Pancreas (tissue), 10 donors: Measurements from ENCODE around the gene CCR4. TPM values are rescaled to one million over a fixed set of nuclear protein-coding genes. Genes with fewer than 3 reads are reported as not detected.
"Not testable (repeated sequence)": the region's sequence is repeated elsewhere in the genome, so short reads cannot be mapped to it uniquely, and the experiment has no call there.

ENCODE experiments used
- ATAC-seq, 4 donors: fragments of 200-7000 bp; cut with Tn5 transposase; one replicate each; pipeline versions ENCODE4 v1.8.0 to v1.9.1; 2020; ENCODE audit warnings: mild to moderate bottlenecking in 4 of 4, moderate library complexity in 4 of 4
- DNase-seq, 6 donors: peaks; one replicate each; pipeline ENCODE4 v3.0.0-alpha.2; 2020
- FAIRE-seq: peaks from 2 replicates; lab custom pipeline; 2012; peaks lifted over from hg19 to GRCh38; lab: Jason Lieb, UNC
- H3K27ac ChIP-seq, 4 donors: fragments of 200-600 bp; sonication (generic); 1 replicate in 3 of 4; 2 replicates in 1 of 4; pipeline versions ENCODE4 v1.5.0 to v1.8.0; 2020
- H3K27me3 ChIP-seq, 4 donors: fragments of 200-600 bp; one replicate each; pipeline ENCODE4 v1.8.0; 2021
- H3K36me3 ChIP-seq, 3 donors: fragments of 200-600 bp; sonication (generic) in 1 of 3; one replicate each; pipeline versions ENCODE4 v1.5.0 to v1.8.0; 2020 to 2021
- H3K4me1 ChIP-seq, 3 donors: fragments of 200-600 bp; one replicate each; pipeline ENCODE4 v1.8.0; 2021
- H3K4me3 ChIP-seq, 4 donors: fragments of 200-600 bp; sonication (generic) in 2 of 4; one replicate each; pipeline versions ENCODE4 v1.5.0 to v1.8.0; 2020 to 2021
- H3K9me3 ChIP-seq, 4 donors: fragments of 200-600 bp; one replicate each; pipeline ENCODE4 v1.8.0; 2021
- WGBS, 2 donors: extraction: QIAGEN DNeasy Blood & Tissue Kit; methylation state at CpG; one replicate each; pipeline ENCODE4 v1.1.7; 2013; 5-methylcytosine and 5-hydroxymethylcytosine counted together
- intact Hi-C, 3 donors: fragments of 100-400 bp; cut with DNase I; formaldehyde crosslinking; loops; one replicate each; pipeline versions ENCODE4 v1.11.1 to v1.14.2; 2022
- polyA plus RNA-seq, 2 donors: library from polyadenylated mRNA; stranded (reverse); fragments of 200-250 nt; gene quantifications; one replicate each; pipeline ENCODE4 v1.2.3, GENCODE V29; 2013
- total RNA-seq, 6 donors: library from RNA; stranded (reverse); fragmentation: NEBNext Ultra II Directional in 4 of 6; extraction: Animal tissue kit (Norgen Biotek cat#: 25700) in 4 of 6; gene quantifications; one replicate each; pipeline versions ENCODE4 v1.2.1 to v1.2.4, GENCODE V29; 2021 to 2023
- TF ChIP-seq, protein P1 (sequence below), 4 donors: fragments of 200-600 bp; sonication (generic) in 3 of 4; IDR thresholded peaks; one replicate each; pipeline versions ENCODE4 v1.5.0 to v1.8.0; 2021; ENCODE audit warnings: antibody characterized with exemption in 4 of 4
- donor health status: healthy with polysubstance abuse.
- donor health status: DM: no; HTN: no; CAD: no; lungs with moderate emphysema.
- donor health status: DM: no; HTN: no; CAD: no.
- donor health status: control.
- donor health status: control.
- donor health status: Bipolar disorder and iron deficiency.
- donor health status: DM: yes; HTN: yes; CAD: no.
- donor health status: DM: no; HTN: no; CAD: no.
- donor health status: DM: no; HTN: no; CAD: no.
- donor health status: DM: yes; HTN: yes; CAD: no.

CCR4 gene
- under 1 TPM in 4 of 6 donors, not detected in 2; 0.06 to 0.25 (median 0.09) TPM for total RNA-seq
- not detected for polyA plus RNA-seq

DNA sequence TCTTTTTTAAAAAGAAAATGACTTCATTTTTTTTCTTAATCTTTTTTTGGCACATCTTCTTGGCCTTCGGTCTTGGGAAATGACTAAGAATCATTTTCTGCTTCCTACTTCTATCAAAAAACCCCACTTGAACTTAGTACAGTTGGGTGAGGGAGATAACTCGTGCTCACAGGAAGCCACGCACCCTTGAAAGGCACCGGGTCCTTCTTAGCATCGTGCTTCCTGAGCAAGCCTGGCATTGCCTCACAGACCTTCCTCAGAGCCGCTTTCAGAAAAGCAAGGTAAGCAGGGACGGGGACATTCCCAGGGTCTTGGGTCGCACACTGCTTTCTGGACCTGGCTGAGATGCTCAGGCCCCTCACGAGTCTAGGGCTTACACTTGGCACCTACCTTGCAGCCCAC is at the start of gene CCR4:
TSS of gene CCR4 (plus strand) at position 235 of the 402 bp plus-strand sequence. CDS start 1,779 bp downstream, outside the sequence.
- Histone ChIP-seq H3K27me3 (no peaks in the 10 kb centered on the region), H3K4me1 (no peaks in the 10 kb centered on the region), H3K36me3 (no peaks in the 10 kb centered on the region), H3K27ac (no peak within 1 kb of the TSS), H3K4me3 (no peak within 1 kb of the TSS), H3K9me3 (no peaks in the 10 kb centered on the region)
- DNase-seq, result no peak
- intact Hi-C loops, result no loop called here
- WGBS, 2 donors, result 70 to 76% methylated on average over 9 of the region's 9 CpGs
- FAIRE-seq, result no peak
- no peak for ATAC-seq
- TF ChIP-seq, protein P1, sequence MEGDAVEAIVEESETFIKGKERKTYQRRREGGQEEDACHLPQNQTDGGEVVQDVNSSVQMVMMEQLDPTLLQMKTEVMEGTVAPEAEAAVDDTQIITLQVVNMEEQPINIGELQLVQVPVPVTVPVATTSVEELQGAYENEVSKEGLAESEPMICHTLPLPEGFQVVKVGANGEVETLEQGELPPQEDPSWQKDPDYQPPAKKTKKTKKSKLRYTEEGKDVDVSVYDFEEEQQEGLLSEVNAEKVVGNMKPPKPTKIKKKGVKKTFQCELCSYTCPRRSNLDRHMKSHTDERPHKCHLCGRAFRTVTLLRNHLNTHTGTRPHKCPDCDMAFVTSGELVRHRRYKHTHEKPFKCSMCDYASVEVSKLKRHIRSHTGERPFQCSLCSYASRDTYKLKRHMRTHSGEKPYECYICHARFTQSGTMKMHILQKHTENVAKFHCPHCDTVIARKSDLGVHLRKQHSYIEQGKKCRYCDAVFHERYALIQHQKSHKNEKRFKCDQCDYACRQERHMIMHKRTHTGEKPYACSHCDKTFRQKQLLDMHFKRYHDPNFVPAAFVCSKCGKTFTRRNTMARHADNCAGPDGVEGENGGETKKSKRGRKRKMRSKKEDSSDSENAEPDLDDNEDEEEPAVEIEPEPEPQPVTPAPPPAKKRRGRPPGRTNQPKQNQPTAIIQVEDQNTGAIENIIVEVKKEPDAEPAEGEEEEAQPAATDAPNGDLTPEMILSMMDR (IDR thresholded peaks at IDR 0.05), result no peak

DNA sequence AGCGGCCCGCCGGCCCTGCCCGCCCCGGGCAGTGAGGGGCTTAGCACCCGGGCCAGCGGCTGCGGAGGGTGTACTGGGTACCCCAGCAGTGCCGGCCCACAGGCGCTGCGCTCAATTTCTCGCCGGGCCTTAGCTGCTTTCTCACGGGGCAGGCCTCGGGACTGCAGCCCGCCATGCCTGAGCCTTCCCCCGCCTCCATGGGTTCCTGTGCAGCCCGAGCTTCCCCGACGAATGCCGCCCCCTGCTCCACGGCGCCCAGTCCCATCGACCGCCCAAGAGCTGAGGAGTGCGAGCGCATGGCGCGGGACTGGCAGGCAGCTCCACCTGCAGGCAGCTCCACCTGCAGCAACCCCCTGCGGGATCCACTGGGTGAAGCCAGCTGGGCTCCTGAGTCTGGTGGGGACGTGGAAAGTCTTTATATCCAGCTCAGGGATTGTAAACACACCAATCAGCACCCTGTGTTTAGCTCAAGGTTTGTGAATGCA is 48.5 kb upstream of the CCR4 start:
- DNase-seq (peak; percentile 7 to 78 (median 46)), ATAC-seq (peak; percentile 60 to 90 (median 82))
- H3K36me3 ChIP-seq, H3K4me1 ChIP-seq, FAIRE-seq, H3K27me3 ChIP-seq, intact Hi-C loops, H3K27ac ChIP-seq, H3K9me3 ChIP-seq: not testable (repeated sequence)
- WGBS, 2 donors, result 28% methylated on average over 14 to 31 of the region's 31 CpGs
- peak overlapping the region in 3 of 4 donors; percentile 10 to 50 (median 28) for H3K4me3 ChIP-seq

- 95 to 98% methylated on average over 10 of the region's 10 CpGs for WGBS, 2 donors
- H3K4me1 ChIP-seq, result no peaks in the 10 kb centered on the region
- intact Hi-C loops, result no loop called here
These were observed 47.5 kb upstream of the CCR4 start for GRCh38 chr3:32903953-32904352.

DNA sequence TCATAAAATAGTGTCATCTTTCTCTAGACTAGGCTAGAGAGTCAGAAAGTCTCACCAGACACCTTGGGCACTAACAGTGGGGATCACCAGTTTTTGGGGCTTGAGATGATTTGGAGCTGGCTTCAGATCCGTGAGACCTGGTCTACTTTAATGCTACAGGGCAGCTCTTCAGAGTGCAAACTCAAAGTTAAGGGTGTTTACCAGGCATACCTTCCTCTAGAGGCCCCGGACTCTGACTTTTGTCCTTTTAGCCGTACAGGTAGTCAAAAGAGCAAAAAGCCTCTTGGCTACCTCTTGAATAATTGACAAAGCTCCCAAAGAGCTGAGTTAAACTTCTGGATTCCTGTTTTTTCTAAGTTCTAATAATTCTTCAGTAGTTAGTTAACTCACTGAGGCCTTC is 41.4 kb upstream of the CCR4 start:
- no peak overlapping the region for H3K27ac ChIP-seq
- TF ChIP-seq, protein P1 (IDR thresholded peaks at IDR 0.05), result no peak
- H3K27me3 ChIP-seq, result no peaks in the 10 kb centered on the region
- no peaks in the 10 kb centered on the region for H3K36me3 ChIP-seq
- no peak for ATAC-seq
- no peak for FAIRE-seq
- H3K4me3 ChIP-seq, result no peak overlapping the region
- DNase-seq, result no peak
- no peaks in the 10 kb centered on the region for H3K4me1 ChIP-seq
- intact Hi-C loops, result no loop called here
- H3K9me3 ChIP-seq, result no peaks in the 10 kb centered on the region
- WGBS, 2 donors, result 82% methylated on average over 3 of the region's 3 CpGs

More at GRCh38 chr3:32903953-32904352, 47.5 kb upstream of the CCR4 start:
- DNase-seq, result no peak
- ATAC-seq, result no peak
- Histone ChIP-seq H3K9me3 (no peaks in the 10 kb centered on the region), H3K27me3 (no peaks in the 10 kb centered on the region), H3K36me3 (no peaks in the 10 kb centered on the region), H3K4me3 (no peak overlapping the region), H3K27ac (no peak overlapping the region)
- TF ChIP-seq, protein P1 (IDR thresholded peaks at IDR 0.05), result no peak
- no peak for FAIRE-seq

DNA sequence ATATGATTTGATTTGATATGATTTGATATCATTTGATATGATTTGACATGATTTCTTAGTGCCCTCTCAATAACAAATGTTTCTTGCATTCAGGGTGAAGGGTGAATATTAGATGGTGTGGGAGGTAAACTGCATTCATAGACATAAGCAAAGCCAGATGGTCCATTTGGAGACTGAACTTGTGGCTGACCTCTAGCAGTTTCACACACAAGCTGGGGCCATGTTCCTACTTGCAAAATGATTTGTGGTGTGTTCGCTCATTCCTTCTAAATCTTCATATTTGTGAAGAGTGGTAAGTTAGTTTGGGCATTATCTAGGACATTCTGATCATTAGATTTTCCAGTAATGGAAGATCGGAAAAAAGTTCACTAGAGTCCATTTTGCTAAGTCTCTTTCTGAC is 40.5 kb upstream of the CCR4 start:
- intact Hi-C loops, result no loop called here
- H3K4me3 ChIP-seq, result no peak overlapping the region
- no peaks in the 10 kb centered on the region for H3K36me3 ChIP-seq
- 85 to 93% methylated on average over 2 of the region's 2 CpGs for WGBS, 2 donors
- no peak for DNase-seq
- H3K27ac ChIP-seq, result no peak overlapping the region
- no peak for ATAC-seq
- no peak for FAIRE-seq
- no peaks in the 10 kb centered on the region for H3K27me3 ChIP-seq
- no peaks in the 10 kb centered on the region for H3K4me1 ChIP-seq
- TF ChIP-seq, protein P1 (IDR thresholded peaks at IDR 0.05), result no peak
- H3K9me3 ChIP-seq, result no peaks in the 10 kb centered on the region
